IMR-90 (cell line): ENCODE results near the gene TFIP11.

Source experiments
- BHLHE40 ChIP-seq: fragments of 150-350 bp; IDR thresholded peaks from 2 replicates; pipeline ENCODE4 v1.6.1; 2016; ENCODE audit warnings: mild to moderate bottlenecking, low read depth, low read length
- CEBPB ChIP-seq: IDR thresholded peaks from 2 replicates; pipeline ENCODE4 v1.6.1; 2012; ENCODE audit warnings: low read depth, low read length, improper control_type of control experiment
- CHD1 ChIP-seq: IDR thresholded peaks from 2 replicates; pipeline ENCODE4 v1.6.1; 2012; ENCODE audit warnings: low read depth, low read length, improper control_type of control experiment
- FOS ChIP-seq: fragments of 150-350 bp; IDR thresholded peaks from 2 replicates; pipeline ENCODE4 v1.6.1; 2016; ENCODE audit warnings: low read depth, low read length
- MAZ ChIP-seq: IDR thresholded peaks from 2 replicates; pipeline ENCODE4 v1.6.1; 2012; ENCODE audit warnings: low read depth, mild to moderate bottlenecking, low read length, improper control_type of control experiment, moderate library complexity, borderline replicate concordance
- POLR2A ChIP-seq: IDR thresholded peaks from 2 replicates; pipeline ENCODE4 v1.6.1; 2012; ENCODE audit warnings: mild to moderate bottlenecking, low read depth, low read length
- RAD21 ChIP-seq: IDR thresholded peaks from 2 replicates; pipeline ENCODE4 v1.6.1; 2012; ENCODE audit warnings: low read length, improper control_type of control experiment
- RFX5 ChIP-seq: IDR thresholded peaks from 2 replicates; pipeline ENCODE4 v1.8.0; 2012; ENCODE audit warnings: low read depth, mild to moderate bottlenecking, low read length, moderate library complexity
- TF ChIP-seq, protein P1 (sequence below): conservative IDR thresholded peaks from 2 replicates; pipeline ENCODE4 v1.5.1; 2012; ENCODE audit warnings: mild to moderate bottlenecking, low read depth, low read length, improper control_type of control experiment
- TF ChIP-seq, protein P2 (sequence below): fragments of 150-350 bp; IDR thresholded peaks from 2 replicates; pipeline ENCODE4 v1.6.1; 2017; ENCODE audit warnings: mild to moderate bottlenecking, antibody characterized with exemption, low read length, low read depth

DNA sequence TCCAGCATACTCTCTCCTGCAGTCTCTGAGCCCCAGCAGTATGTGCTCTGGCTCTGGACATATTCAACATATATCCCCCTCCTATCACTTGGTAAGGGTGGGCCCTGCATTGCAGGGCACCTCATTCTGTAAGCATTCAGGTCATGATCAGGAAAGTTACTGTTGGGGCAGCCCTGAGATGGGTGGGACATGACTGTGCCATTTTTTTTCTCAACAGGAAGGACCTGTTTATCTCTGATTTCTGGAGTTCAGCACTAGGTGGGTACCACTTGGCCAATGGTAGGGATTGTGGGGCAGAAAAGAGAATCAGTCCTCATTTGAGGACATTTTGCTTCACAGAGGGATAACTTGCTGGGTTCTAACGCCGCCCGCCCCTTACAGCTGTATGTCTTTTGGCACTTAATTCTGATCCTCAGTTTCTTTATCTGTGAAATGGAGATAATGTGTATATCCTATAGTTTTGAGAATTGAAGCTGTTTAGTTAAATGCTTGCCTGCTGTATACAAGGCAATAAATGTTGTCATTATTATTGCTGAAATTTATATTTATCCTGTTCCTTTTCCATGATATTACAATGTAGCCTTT lies 26.4 kb downstream of the TFIP11 start:
- TF ChIP-seq, protein P1, sequence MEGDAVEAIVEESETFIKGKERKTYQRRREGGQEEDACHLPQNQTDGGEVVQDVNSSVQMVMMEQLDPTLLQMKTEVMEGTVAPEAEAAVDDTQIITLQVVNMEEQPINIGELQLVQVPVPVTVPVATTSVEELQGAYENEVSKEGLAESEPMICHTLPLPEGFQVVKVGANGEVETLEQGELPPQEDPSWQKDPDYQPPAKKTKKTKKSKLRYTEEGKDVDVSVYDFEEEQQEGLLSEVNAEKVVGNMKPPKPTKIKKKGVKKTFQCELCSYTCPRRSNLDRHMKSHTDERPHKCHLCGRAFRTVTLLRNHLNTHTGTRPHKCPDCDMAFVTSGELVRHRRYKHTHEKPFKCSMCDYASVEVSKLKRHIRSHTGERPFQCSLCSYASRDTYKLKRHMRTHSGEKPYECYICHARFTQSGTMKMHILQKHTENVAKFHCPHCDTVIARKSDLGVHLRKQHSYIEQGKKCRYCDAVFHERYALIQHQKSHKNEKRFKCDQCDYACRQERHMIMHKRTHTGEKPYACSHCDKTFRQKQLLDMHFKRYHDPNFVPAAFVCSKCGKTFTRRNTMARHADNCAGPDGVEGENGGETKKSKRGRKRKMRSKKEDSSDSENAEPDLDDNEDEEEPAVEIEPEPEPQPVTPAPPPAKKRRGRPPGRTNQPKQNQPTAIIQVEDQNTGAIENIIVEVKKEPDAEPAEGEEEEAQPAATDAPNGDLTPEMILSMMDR = no peak
- TF ChIP-seq RAD21 (no peak), POLR2A (no peak), BHLHE40 (no peak), CHD1 (no peak), FOS (no peak), CEBPB (no peak), RFX5 (no peak), MAZ (no peak)
- TF ChIP-seq, protein P2, sequence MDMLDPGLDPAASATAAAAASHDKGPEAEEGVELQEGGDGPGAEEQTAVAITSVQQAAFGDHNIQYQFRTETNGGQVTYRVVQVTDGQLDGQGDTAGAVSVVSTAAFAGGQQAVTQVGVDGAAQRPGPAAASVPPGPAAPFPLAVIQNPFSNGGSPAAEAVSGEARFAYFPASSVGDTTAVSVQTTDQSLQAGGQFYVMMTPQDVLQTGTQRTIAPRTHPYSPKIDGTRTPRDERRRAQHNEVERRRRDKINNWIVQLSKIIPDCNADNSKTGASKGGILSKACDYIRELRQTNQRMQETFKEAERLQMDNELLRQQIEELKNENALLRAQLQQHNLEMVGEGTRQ = no peak
